Ishikawa (cell line): ENCODE measurements around the gene SMC6.

Experiments used
- CEBPB ChIP-seq: IDR thresholded peaks from 2 replicates; pipeline ENCODE4 v1.6.1; 2012
- CREB1 ChIP-seq: IDR thresholded peaks from 2 replicates; pipeline ENCODE4 v1.6.1; 2012; ENCODE audit warnings: low read depth
- EGR1 ChIP-seq: IDR thresholded peaks from 2 replicates; pipeline ENCODE4 v1.6.1; 2012
- EP300 ChIP-seq: IDR thresholded peaks from 2 replicates; pipeline ENCODE4 v1.6.1; 2012; ENCODE audit warnings: borderline replicate concordance
- FOXM1 ChIP-seq: IDR thresholded peaks from 2 replicates; pipeline ENCODE4 v1.6.1; 2012; ENCODE audit warnings: low read depth, borderline replicate concordance
- NFIC ChIP-seq: IDR thresholded peaks from 2 replicates; pipeline ENCODE4 v1.6.1; 2012
- RAD21 ChIP-seq: IDR thresholded peaks from 2 replicates; pipeline ENCODE4 v1.6.1; 2012; ENCODE audit warnings: low read depth
- TAF1 ChIP-seq: IDR thresholded peaks from 2 replicates; pipeline ENCODE4 v1.6.1; 2012; ENCODE audit warnings: low read depth, mild to moderate bottlenecking
- TCF12 ChIP-seq: IDR thresholded peaks from 2 replicates; pipeline ENCODE4 v1.6.1; 2012; ENCODE audit warnings: low read depth
- ZBTB7A ChIP-seq: IDR thresholded peaks from 2 replicates; pipeline ENCODE4 v1.6.1; 2012; ENCODE audit warnings: low read depth
- TF ChIP-seq, protein P1 (sequence below): IDR thresholded peaks from 2 replicates; pipeline ENCODE4 v1.6.1; 2012
- TF ChIP-seq, protein P2 (sequence below): IDR thresholded peaks from 2 replicates; pipeline ENCODE4 v1.6.1; 2012
- TF ChIP-seq, protein P3 (sequence below): IDR thresholded peaks from 2 replicates; pipeline ENCODE4 v1.6.1; 2012; ENCODE audit warnings: low read depth, mild to moderate bottlenecking

GRCh38 chr2:17754773-17755425, 1.3 kb upstream of the SMC6 start:
- TF ChIP-seq FOXM1 (no peak), RAD21 (no peak), NFIC (no peak), CREB1 (no peak), CEBPB (no peak), EP300 (no peak), TAF1 (no peak), EGR1 (no peak), TCF12 (no peak), ZBTB7A (no peak)
- TF ChIP-seq, protein P1, sequence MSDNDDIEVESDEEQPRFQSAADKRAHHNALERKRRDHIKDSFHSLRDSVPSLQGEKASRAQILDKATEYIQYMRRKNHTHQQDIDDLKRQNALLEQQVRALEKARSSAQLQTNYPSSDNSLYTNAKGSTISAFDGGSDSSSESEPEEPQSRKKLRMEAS, result no peak
- TF ChIP-seq, protein P2, sequence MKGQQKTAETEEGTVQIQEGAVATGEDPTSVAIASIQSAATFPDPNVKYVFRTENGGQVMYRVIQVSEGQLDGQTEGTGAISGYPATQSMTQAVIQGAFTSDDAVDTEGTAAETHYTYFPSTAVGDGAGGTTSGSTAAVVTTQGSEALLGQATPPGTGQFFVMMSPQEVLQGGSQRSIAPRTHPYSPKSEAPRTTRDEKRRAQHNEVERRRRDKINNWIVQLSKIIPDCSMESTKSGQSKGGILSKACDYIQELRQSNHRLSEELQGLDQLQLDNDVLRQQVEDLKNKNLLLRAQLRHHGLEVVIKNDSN, result no peak
- TF ChIP-seq, protein P3, sequence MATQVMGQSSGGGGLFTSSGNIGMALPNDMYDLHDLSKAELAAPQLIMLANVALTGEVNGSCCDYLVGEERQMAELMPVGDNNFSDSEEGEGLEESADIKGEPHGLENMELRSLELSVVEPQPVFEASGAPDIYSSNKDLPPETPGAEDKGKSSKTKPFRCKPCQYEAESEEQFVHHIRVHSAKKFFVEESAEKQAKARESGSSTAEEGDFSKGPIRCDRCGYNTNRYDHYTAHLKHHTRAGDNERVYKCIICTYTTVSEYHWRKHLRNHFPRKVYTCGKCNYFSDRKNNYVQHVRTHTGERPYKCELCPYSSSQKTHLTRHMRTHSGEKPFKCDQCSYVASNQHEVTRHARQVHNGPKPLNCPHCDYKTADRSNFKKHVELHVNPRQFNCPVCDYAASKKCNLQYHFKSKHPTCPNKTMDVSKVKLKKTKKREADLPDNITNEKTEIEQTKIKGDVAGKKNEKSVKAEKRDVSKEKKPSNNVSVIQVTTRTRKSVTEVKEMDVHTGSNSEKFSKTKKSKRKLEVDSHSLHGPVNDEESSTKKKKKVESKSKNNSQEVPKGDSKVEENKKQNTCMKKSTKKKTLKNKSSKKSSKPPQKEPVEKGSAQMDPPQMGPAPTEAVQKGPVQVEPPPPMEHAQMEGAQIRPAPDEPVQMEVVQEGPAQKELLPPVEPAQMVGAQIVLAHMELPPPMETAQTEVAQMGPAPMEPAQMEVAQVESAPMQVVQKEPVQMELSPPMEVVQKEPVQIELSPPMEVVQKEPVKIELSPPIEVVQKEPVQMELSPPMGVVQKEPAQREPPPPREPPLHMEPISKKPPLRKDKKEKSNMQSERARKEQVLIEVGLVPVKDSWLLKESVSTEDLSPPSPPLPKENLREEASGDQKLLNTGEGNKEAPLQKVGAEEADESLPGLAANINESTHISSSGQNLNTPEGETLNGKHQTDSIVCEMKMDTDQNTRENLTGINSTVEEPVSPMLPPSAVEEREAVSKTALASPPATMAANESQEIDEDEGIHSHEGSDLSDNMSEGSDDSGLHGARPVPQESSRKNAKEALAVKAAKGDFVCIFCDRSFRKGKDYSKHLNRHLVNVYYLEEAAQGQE, result no peak
